Endothelial cell of umbilical vein (primary cell): ENCODE measurements around the gene MAML2. TPM values are rescaled to one million over a fixed set of nuclear protein-coding genes. Genes with fewer than 3 reads are reported as not detected.

ENCODE experiments used
- BruUV-seq: library from RNA; stranded (reverse); fragments of 400-500 nt; replicated peaks from 2 replicates; lab custom pipeline; 2021; lab: Mats Ljungman, UMichigan
- CTCF ChIA-PET: fragments of 300-600, 350-600 bp; sonication (Branson Sonifier 250); formaldehyde crosslinking; loops from one replicate; lab custom pipeline; 2021; ENCODE audit warnings: antibody characterized with exemption, inconsistent platforms; lab: Charles Lee
- POLR2A ChIA-PET: fragments of 300-600, 350-600 bp; sonication (Branson Sonifier 250); formaldehyde crosslinking; loops from one replicate; lab custom pipeline; 2021; ENCODE audit warnings: antibody characterized with exemption, inconsistent platforms; lab: Charles Lee
- DNase-seq: peaks from one replicate; pipeline ENCODE4 v3.0.0-alpha.2; 2011; ENCODE audit warnings: low read depth, low spot score
- FAIRE-seq: peaks from 2 replicates; lab custom pipeline; 2011; peaks lifted over from hg19 to GRCh38; lab: Jason Lieb, UNC
- H2AFZ ChIP-seq: 2 replicates; pipeline ENCODE4 v1.6.0; 2012; ENCODE audit warnings: low read depth, low read length, control low read depth, inconsistent platforms
- H3K27ac ChIP-seq: 2 replicates; pipeline ENCODE4 v1.5.1; 2011; ENCODE audit warnings: low read depth, mild to moderate bottlenecking, control low read depth, low read length, moderate library complexity; ENCODE audit not compliant: insufficient read depth
- H3K27me3 ChIP-seq, 2 experiments: 2 replicates each; pipeline versions ENCODE4 v1.6.0 to v1.6.1; 2011; ENCODE audit warnings: low read length in 2 of 2, mixed read lengths in 1 of 2; ENCODE audit not compliant: control insufficient read depth in 2 of 2, insufficient read depth in 2 of 2
- H3K36me3 ChIP-seq, 2 experiments: 2 replicates in 1 of 2; 3 replicates in 1 of 2; pipeline ENCODE4 v1.5.1; 2011; ENCODE audit warnings: low read length in 2 of 2, mild to moderate bottlenecking in 1 of 2, moderate library complexity in 1 of 2; ENCODE audit not compliant: control insufficient read depth in 2 of 2, insufficient read depth in 2 of 2; ENCODE audit errors: extremely low read depth in 1 of 2
- H3K4me1 ChIP-seq: 3 replicates; pipeline ENCODE4 v1.5.1; 2011; ENCODE audit warnings: mild to moderate bottlenecking, low read length; ENCODE audit not compliant: control insufficient read depth, insufficient read depth; ENCODE audit errors: extremely low read depth
- H3K4me2 ChIP-seq: 2 replicates; pipeline ENCODE4 v1.6.1; 2011; ENCODE audit warnings: low read length, control low read depth, mixed read lengths; ENCODE audit not compliant: insufficient read depth
- H3K4me3 ChIP-seq, 3 experiments: fragments of 200-600 bp in 1 of 3; sonication (generic), shearing (Covaris generic) in 1 of 3; replicated peaks in 1 of 3; 2 replicates each; pipeline ENCODE4 v1.5.1; 2011 to 2016; ENCODE audit warnings: control low read depth in 3 of 3, low read length in 3 of 3, mild to moderate bottlenecking in 2 of 3, inconsistent platforms in 1 of 3, low read depth in 1 of 3, moderate library complexity in 1 of 3; ENCODE audit not compliant: insufficient read depth in 1 of 3
- H3K79me2 ChIP-seq: 2 replicates; pipeline ENCODE4 v1.6.0; 2012; ENCODE audit warnings: low read length, inconsistent platforms; ENCODE audit not compliant: control insufficient read depth, insufficient read depth
- H3K9ac ChIP-seq: replicated peaks from 2 replicates; pipeline ENCODE3; 2011; ENCODE audit warnings: low read length, control low read depth; ENCODE audit not compliant: insufficient read depth; ENCODE audit errors: extremely low read depth
- H3K9me1 ChIP-seq: replicated peaks from 3 replicates; pipeline ENCODE4 v1.6.0; 2011; ENCODE audit warnings: mild to moderate bottlenecking, low read length; ENCODE audit not compliant: control insufficient read depth, insufficient read depth; ENCODE audit errors: extremely low read depth
- H3K9me3 ChIP-seq: replicated peaks from 2 replicates; pipeline ENCODE4 v1.5.1; 2012; ENCODE audit warnings: low read length, inconsistent platforms; ENCODE audit not compliant: control insufficient read depth, insufficient read depth
- H4K20me1 ChIP-seq: replicated peaks from 2 replicates; pipeline ENCODE3; 2011; ENCODE audit warnings: mild to moderate bottlenecking, low read length; ENCODE audit not compliant: control insufficient read depth, insufficient read depth; ENCODE audit errors: extremely low read depth
- CTCF ChIP-seq, 2 donors: IDR thresholded peaks; 1 replicate in 1 of 2; 2 replicates in 1 of 2; pipeline ENCODE4 v1.5.1; 2011; ENCODE audit warnings: low read length in 2 of 2, mild to moderate bottlenecking in 2 of 2, moderate library complexity in 2 of 2, control low read depth in 1 of 2, inconsistent platforms in 1 of 2, low read depth in 1 of 2; ENCODE audit not compliant: insufficient read depth in 1 of 2; ENCODE audit errors: extremely low read depth in 1 of 2
- EZH2 ChIP-seq: IDR thresholded peaks from 2 replicates; pipeline ENCODE4 v1.6.1; 2012; ENCODE audit warnings: borderline replicate concordance, low read depth, mild to moderate bottlenecking, moderate library complexity, low read length, inconsistent platforms; ENCODE audit not compliant: severe bottlenecking
- FOS ChIP-seq: IDR thresholded peaks from 2 replicates; pipeline ENCODE4 v1.6.1; 2011; ENCODE audit warnings: mild to moderate bottlenecking, low read length, moderate library complexity, borderline replicate concordance; ENCODE audit not compliant: insufficient read depth
- GATA2 ChIP-seq: IDR thresholded peaks from 2 replicates; pipeline ENCODE4 v1.7.0; 2011; ENCODE audit warnings: low read depth, mild to moderate bottlenecking, moderate library complexity, mixed read lengths, low read length; ENCODE audit not compliant: insufficient read length, insufficient read depth
- JUN ChIP-seq: IDR thresholded peaks from 2 replicates; pipeline ENCODE4 v1.6.1; 2011; ENCODE audit warnings: borderline replicate concordance, low read depth; ENCODE audit not compliant: insufficient read length, insufficient read depth
- MAX ChIP-seq: IDR thresholded peaks from 2 replicates; pipeline ENCODE4 v1.6.1; 2011; ENCODE audit not compliant: insufficient read depth, insufficient read length
- MYC ChIP-seq: IDR thresholded peaks from one replicate; pipeline ENCODE4 v1.6.1; 2011; ENCODE audit warnings: mild to moderate bottlenecking, low read depth, low read length
- POLR2A ChIP-seq: IDR thresholded peaks from 2 replicates; pipeline ENCODE4 v1.6.1; 2012; ENCODE audit warnings: low read depth, mild to moderate bottlenecking, control low read depth, low read length
- POLR2AphosphoS5 ChIP-seq: IDR thresholded peaks from 2 replicates; pipeline ENCODE4 v1.6.1; 2012; ENCODE audit warnings: low read depth, mild to moderate bottlenecking, control low read depth, low read length, moderate library complexity; ENCODE audit not compliant: insufficient read depth
- dilution Hi-C: fragments of 300-500 bp; cut with MboI; formaldehyde crosslinking; loops from one replicate; pipeline ENCODE4 v1.15.0; 2019; ENCODE audit warnings: low sequenced_read_pairs; ENCODE audit not compliant: extremely low pct_ligation_motif_present
- intact Hi-C: fragments of 100-400 bp; cut with micrococcal nuclease; formaldehyde crosslinking; loops from one replicate; pipeline ENCODE4 v1.10.0; 2022
- polyA plus RNA-seq, 4 experiments: library from polyadenylated mRNA; depleted of rRNA in 3 of 4; stranded (reverse) in 3 of 4; unstranded in 1 of 4; fragments of >200 nt; gene quantifications; 2 replicates each; pipeline versions ENCODE4 v1.2.1 to v1.2.3, GENCODE V29; 2011 to 2012; ENCODE audit warnings: missing spikeins in 1 of 4
- total RNA-seq: library from RNA; stranded (reverse); gene quantifications from 2 replicates; pipeline ENCODE4 v1.2.3, GENCODE V29; 2021

Gene MAML2
- total and polyA plus RNA-seq, 2 donors (not counting 3 experiments of a cell fraction or from before 2014, with no cell fraction given) = 12.4 to 16.8 TPM

DNA sequence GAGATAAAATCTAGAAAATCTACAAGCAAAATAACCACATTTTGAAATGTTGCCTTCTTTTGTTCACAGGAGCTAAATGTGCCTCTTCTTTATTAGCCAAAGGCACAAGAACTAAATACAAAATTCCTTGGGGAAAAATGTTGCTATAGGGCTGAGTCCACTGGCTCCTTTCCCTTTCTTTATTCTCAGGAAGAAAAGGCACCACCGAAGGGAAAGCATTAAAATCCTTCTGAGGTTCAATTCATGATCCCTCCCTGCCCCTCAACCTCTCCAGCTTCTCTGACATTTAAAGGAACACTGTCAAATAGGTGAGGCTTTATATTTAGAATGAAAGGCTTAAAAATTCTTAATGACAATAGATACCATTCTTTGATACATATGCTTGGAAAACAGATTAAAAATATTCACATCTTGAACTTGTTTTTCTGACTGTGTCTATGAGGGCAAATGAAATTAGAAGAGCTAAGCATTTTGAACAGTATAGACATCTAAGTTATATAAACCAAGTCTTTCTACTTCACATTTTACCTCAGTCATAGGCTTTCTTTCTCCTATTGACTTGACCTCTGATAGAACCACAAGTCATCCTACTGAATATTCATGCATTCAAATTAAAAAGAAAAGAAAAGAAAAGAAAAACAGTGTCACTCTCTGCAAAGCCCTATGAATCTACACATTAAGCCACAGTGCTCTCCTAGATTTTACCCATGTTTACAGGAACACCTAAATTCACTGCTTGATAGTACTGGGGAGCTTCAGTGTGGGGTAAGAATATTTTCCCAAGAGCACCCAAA lies 148.2 kb downstream of the MAML2 start:
- Histone ChIP-seq H3K9me1 (no peaks in the 10 kb centered on the region), H3K36me3 (no peaks in the 10 kb centered on the region), H3K27ac (no peak overlapping the region), H4K20me1 (no peaks in the 10 kb centered on the region), H3K4me2 (no peak overlapping the region), H2AFZ (no peak overlapping the region), H3K27me3 (no peaks in the 10 kb centered on the region), H3K79me2 (no peaks in the 10 kb centered on the region), H3K4me1 (peaks cover 8% of the 10 kb centered on the region), H3K9me3 (no peaks in the 10 kb centered on the region), H3K4me3 (no peak overlapping the region), H3K9ac (no peak overlapping the region)
- TF ChIP-seq FOS = no peak
- TF ChIP-seq POLR2AphosphoS5 = no peak
- TF ChIP-seq JUN = no peak
- TF ChIP-seq CTCF (IDR thresholded peaks at IDR 0.05; ENCODE audit: extremely low read depth in 1 of 2, insufficient read depth in 1 of 2, low read depth in 1 of 2, low read length in 2 of 2) = no peak
- no peak for TF ChIP-seq GATA2
- no peak for TF ChIP-seq POLR2A
- no peak for TF ChIP-seq EZH2
- TF ChIP-seq MYC = no peak
- no peak for TF ChIP-seq MAX
- POLR2A ChIA-PET = no interaction called here
- DNase-seq (no peak), FAIRE-seq (no peak)
- intact Hi-C loops (no loop called here), dilution Hi-C loops (no loop called here)
- CTCF ChIA-PET = interaction anchor here (0.5 to 2.0 kb wide), 6 partner anchors 13 to 345 kb away, joined by 3 to 6 read pairs (median 3); partner anchors contain the start of gene MAML2
- BruUV-seq = no TSS peak
